OCI-LY1 (cell line): Measurements from ENCODE around the gene SEMA3F.

Experiments used
- H2AFZ ChIP-seq: fragments of 200-600 bp; sonication (generic), shearing (Covaris generic); 2 replicates; pipeline ENCODE4 v1.6.0; 2014; ENCODE audit warnings: antibody characterized with exemption, mild to moderate bottlenecking, low read length
- H3F3A ChIP-seq: fragments of 200-600 bp; sonication (generic), shearing (Covaris generic); 2 replicates; pipeline ENCODE4 v1.6.0; 2014; ENCODE audit warnings: mild to moderate bottlenecking, antibody characterized with exemption, low read length, moderate library complexity; ENCODE audit not compliant: insufficient read depth
- H3K27ac ChIP-seq: fragments of 200-600 bp; sonication (generic); 2 replicates; pipeline ENCODE4 v1.5.1; 2014; ENCODE audit warnings: low read length, mixed run types, mild to moderate bottlenecking, low read depth; ENCODE audit not compliant: poor library complexity, severe bottlenecking
- H3K27me3 ChIP-seq: fragments of 200-600 bp; sonication (generic); 2 replicates; pipeline ENCODE4 v1.6.0; 2014; ENCODE audit warnings: antibody characterized with exemption, mild to moderate bottlenecking, low read length, moderate library complexity; ENCODE audit not compliant: insufficient read depth
- H3K36me3 ChIP-seq: fragments of 200-600 bp; sonication (generic); 2 replicates; pipeline ENCODE4 v1.6.1; 2014; ENCODE audit warnings: mild to moderate bottlenecking, antibody characterized with exemption, low read length, moderate library complexity, mixed read lengths; ENCODE audit not compliant: insufficient read depth
- H3K4me1 ChIP-seq: fragments of 200-600 bp; sonication (generic); 2 replicates; pipeline ENCODE4 v1.5.1; 2014; ENCODE audit warnings: mild to moderate bottlenecking, low read length, moderate library complexity; ENCODE audit not compliant: insufficient read depth, severe bottlenecking
- H3K4me2 ChIP-seq: fragments of 200-600 bp; sonication (generic), shearing (Covaris generic); 2 replicates; pipeline ENCODE4 v1.6.1; 2014; ENCODE audit warnings: low read length
- H3K4me3 ChIP-seq: fragments of 200-600 bp; sonication (generic); 2 replicates; pipeline ENCODE4 v1.5.1; 2014; ENCODE audit warnings: low read length, low read depth, mild to moderate bottlenecking, mixed read lengths; ENCODE audit not compliant: poor library complexity, severe bottlenecking
- H3K79me2 ChIP-seq: fragments of 200-600 bp; shearing (Covaris generic); 2 replicates; pipeline ENCODE4 v1.6.1; 2016; ENCODE audit warnings: mixed run types, low read length, mixed read lengths; ENCODE audit not compliant: insufficient read depth
- H3K9ac ChIP-seq: fragments of 200-600 bp; sonication (generic), shearing (Covaris generic); 2 replicates; pipeline ENCODE4 v1.6.1; 2014; ENCODE audit warnings: mild to moderate bottlenecking, low read length, mixed read lengths
- H3K9me2 ChIP-seq: fragments of 200-600 bp; sonication (generic), shearing (Covaris generic); 2 replicates; pipeline ENCODE4 v1.6.1; 2014; ENCODE audit warnings: low read depth, mild to moderate bottlenecking, low read length, mixed read lengths
- H3K9me3 ChIP-seq: fragments of 200-600 bp; shearing (Covaris generic); 2 replicates; pipeline ENCODE4 v1.6.1; 2014; ENCODE audit warnings: low read length, mixed read lengths
- H4K20me1 ChIP-seq: fragments of 200-600 bp; sonication (generic), shearing (Covaris generic); 2 replicates; pipeline ENCODE4 v1.6.0; 2016; ENCODE audit warnings: mild to moderate bottlenecking, low read length; ENCODE audit not compliant: insufficient read depth
- CTCF ChIP-seq: fragments of 200-600 bp; sonication (generic), shearing (Covaris generic); IDR thresholded peaks from 2 replicates; pipeline ENCODE4 v1.5.1; 2017; ENCODE audit warnings: mild to moderate bottlenecking, antibody characterized with exemption, low read length, moderate library complexity, mixed read lengths
- EZH2 ChIP-seq: fragments of 200-600 bp; sonication (generic), shearing (Covaris generic); IDR thresholded peaks from 2 replicates; pipeline ENCODE4 v1.8.0; 2017; ENCODE audit warnings: borderline replicate concordance, mixed run types, mild to moderate bottlenecking, antibody characterized with exemption, low read length, moderate library complexity, mixed read lengths

Gene SEMA3F

DNA sequence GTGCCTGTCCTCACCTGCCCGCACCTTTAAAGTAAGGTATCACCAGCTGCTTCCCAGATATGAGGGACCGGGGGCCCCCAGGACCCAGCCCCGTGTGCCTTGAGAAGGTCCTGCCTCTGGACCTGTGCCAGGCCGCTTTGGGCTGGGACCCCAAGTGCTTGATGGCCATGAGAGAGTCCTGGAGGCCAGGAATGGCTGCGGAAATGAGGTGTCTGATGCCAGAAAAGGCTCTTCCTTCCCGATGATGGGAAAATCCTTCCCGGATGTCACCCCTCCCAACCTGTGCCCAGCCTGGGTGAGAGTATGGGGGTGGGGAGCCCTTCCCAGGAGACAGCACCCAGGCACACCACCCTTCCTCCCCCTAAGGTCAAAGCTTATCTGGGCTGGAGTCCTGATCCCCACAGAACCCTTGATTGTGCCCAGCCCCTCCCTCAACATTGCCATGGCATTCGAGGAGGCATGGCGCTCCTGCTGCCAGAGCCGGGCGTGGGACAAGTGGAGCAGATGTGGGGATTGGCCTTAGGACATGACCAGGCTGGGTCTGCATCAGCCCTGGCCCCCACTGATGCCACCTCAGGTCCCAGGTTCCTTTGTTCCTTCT is 14.2 kb downstream of the SEMA3F start:
- H3K4me1 ChIP-seq: no peaks in the 10 kb centered on the region
- H3F3A ChIP-seq: no peaks in the 10 kb centered on the region
- no peak overlapping the region for H3K9ac ChIP-seq
- no peaks in the 10 kb centered on the region for H3K9me3 ChIP-seq
- H3K27me3 ChIP-seq: no peaks in the 10 kb centered on the region; the same call in 1 of the 2 replicates
- H3K27ac ChIP-seq: no peak overlapping the region
- H2AFZ ChIP-seq: no peak overlapping the region
- no peaks in the 10 kb centered on the region for H4K20me1 ChIP-seq
- H3K36me3 ChIP-seq: no peaks in the 10 kb centered on the region
- no peak for TF ChIP-seq EZH2
- no peak for TF ChIP-seq CTCF
- no peak overlapping the region for H3K4me3 ChIP-seq
- no peak overlapping the region for H3K4me2 ChIP-seq
- no peaks in the 10 kb centered on the region for H3K9me2 ChIP-seq
- no peaks in the 10 kb centered on the region for H3K79me2 ChIP-seq

GRCh38 chr3:50169858-50170257 is 14.7 kb downstream of the SEMA3F start:
- H3K27ac ChIP-seq: no peak overlapping the region
- no peaks in the 10 kb centered on the region for H3K79me2 ChIP-seq

DNA sequence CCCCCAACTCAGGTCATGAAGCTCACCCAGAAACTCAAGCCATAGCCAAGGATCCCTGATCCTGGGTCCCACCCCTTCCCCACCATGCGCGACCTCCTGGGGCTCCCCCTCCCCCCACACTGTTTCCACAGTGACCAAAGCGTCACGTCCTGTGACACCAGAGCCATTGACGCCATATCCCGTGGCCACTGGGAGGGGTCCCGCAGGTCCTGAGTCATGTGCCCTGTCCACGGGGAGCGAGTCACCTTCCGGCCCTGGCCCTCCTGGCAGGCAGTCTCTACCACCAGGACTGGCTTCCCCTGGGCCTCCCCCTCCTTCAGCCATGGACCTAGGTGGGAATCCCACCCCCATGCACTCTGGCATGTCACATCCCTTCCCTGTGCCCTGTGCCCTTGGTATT is 15.6 kb downstream of the SEMA3F start:
- H3K9me2 ChIP-seq: no peaks in the 10 kb centered on the region
- no peaks in the 10 kb centered on the region for H3K79me2 ChIP-seq
- no peaks in the 10 kb centered on the region for H3K36me3 ChIP-seq
- H3K4me3 ChIP-seq: no peak overlapping the region
- H3K9ac ChIP-seq: no peak overlapping the region
- H3K4me1 ChIP-seq: no peaks in the 10 kb centered on the region
- no peaks in the 10 kb centered on the region; the same call in 1 of the 2 replicates for H3K27me3 ChIP-seq
- no peak for TF ChIP-seq CTCF
- TF ChIP-seq EZH2: no peak
- H4K20me1 ChIP-seq: no peaks in the 10 kb centered on the region
- no peak overlapping the region for H3K4me2 ChIP-seq
- H3F3A ChIP-seq: no peaks in the 10 kb centered on the region
- no peaks in the 10 kb centered on the region for H3K9me3 ChIP-seq
- H3K27ac ChIP-seq: no peak overlapping the region
- no peak overlapping the region for H2AFZ ChIP-seq

More at GRCh38 chr3:50169858-50170257, 14.7 kb downstream of the SEMA3F start:
- no peak for TF ChIP-seq CTCF
- H3K9me3 ChIP-seq: no peaks in the 10 kb centered on the region
- no peak overlapping the region for H3K9ac ChIP-seq
- no peaks in the 10 kb centered on the region for H3F3A ChIP-seq
- no peak overlapping the region for H3K4me2 ChIP-seq
- H3K4me1 ChIP-seq: no peaks in the 10 kb centered on the region
- no peaks in the 10 kb centered on the region for H3K9me2 ChIP-seq
- H3K4me3 ChIP-seq: no peak overlapping the region
- H3K36me3 ChIP-seq: no peaks in the 10 kb centered on the region
- H3K27me3 ChIP-seq: no peaks in the 10 kb centered on the region; the same call in 1 of the 2 replicates
- H4K20me1 ChIP-seq: no peaks in the 10 kb centered on the region
- no peak overlapping the region for H2AFZ ChIP-seq
